Measurements from ENCODE around the gene FTCDNL1. TPM values are rescaled to one million over a fixed set of nuclear protein-coding genes. Genes with fewer than 3 reads are reported as not detected.

FTCDNL1 gene
- polyA plus RNA-seq, 2 of the 4 experiments (the other 2 are of a cell fraction) = 2.1 to 5.2 TPM

GRCh38 chr2:199896617-199897016 is 45.6 kb upstream of the FTCDNL1 start:
- no peak for FAIRE-seq

GRCh38 chr2:199895406-199895805 is 44.4 kb upstream of the FTCDNL1 start:
- no peaks in the 10 kb centered on the region for H3K4me1 ChIP-seq
- POLR2A ChIA-PET = no interaction called here
- ATAC-seq (no peak), FAIRE-seq (no peak), DNase-seq (ENCODE audit: low read depth in 1 of 2, low spot score in 1 of 2) (no peak)
- WGBS (ENCODE audit: missing lambda C conversion rate) = 60% methylated on average over 3 of the region's 3 CpGs
- TF ChIP-seq ESRRA (IDR thresholded peaks at IDR 0.05; ENCODE audit: borderline replicate concordance, low read length) = no peak
- no peak for TF ChIP-seq HOXA7 (CRISPR knock-in tag; IDR thresholded peaks at IDR 0.05)
- TF ChIP-seq TFCP2L1 (CRISPR knock-in tag; IDR thresholded peaks at IDR 0.05) = no peak
- TF ChIP-seq CTCF (IDR thresholded peaks at IDR 0.05) = no peak
- no peak for TF ChIP-seq ZFP36 (IDR thresholded peaks at IDR 0.05; ENCODE audit: borderline replicate concordance, partially characterized antibody)
- no peak for TF ChIP-seq CEBPB (IDR thresholded peaks at IDR 0.05)
- TF ChIP-seq EP300 (IDR thresholded peaks at IDR 0.05) = no peak
- no peak for TF ChIP-seq FOSL2 (IDR thresholded peaks at IDR 0.05)
- no peak for TF ChIP-seq FOSL2 (CRISPR knock-in tag; IDR thresholded peaks at IDR 0.05)
- TF ChIP-seq NR3C1 (IDR thresholded peaks at IDR 0.05) = no peak
- no peak for TF ChIP-seq ZC3H11A (IDR thresholded peaks at IDR 0.05)
- TF ChIP-seq EHMT2 (IDR thresholded peaks at IDR 0.05; ENCODE audit: low read depth) = no peak
- no peak overlapping the region for H3K27ac ChIP-seq
- H3K4me2 ChIP-seq = no peak overlapping the region
- CTCF ChIA-PET = no interaction called here
- no peak overlapping the region for H3K4me3 ChIP-seq
- no peaks in the 10 kb centered on the region for H3K9me3 ChIP-seq

More at GRCh38 chr2:199896617-199897016, 45.6 kb upstream of the FTCDNL1 start:
- Histone ChIP-seq H3K27ac (no peak overlapping the region), H3K4me1 (no peaks in the 10 kb centered on the region), H3K4me2 (no peak overlapping the region), H3K4me3 (no peak overlapping the region), H3K9me3 (no peaks in the 10 kb centered on the region)
- POLR2A ChIA-PET = no interaction called here
- 54% methylated on average over 2 of the region's 2 CpGs for WGBS (ENCODE audit: missing lambda C conversion rate)
- no peak for TF ChIP-seq HOXB5 (CRISPR knock-in tag; IDR thresholded peaks at IDR 0.05)
- TF ChIP-seq HDAC2 (IDR thresholded peaks at IDR 0.05) = no peak
- TF ChIP-seq HOXA7 (CRISPR knock-in tag; IDR thresholded peaks at IDR 0.05) = no peak
- no peak for TF ChIP-seq BHLHE40 (IDR thresholded peaks at IDR 0.05; ENCODE audit: low read depth, low read length)
- no peak for TF ChIP-seq CTCF (IDR thresholded peaks at IDR 0.05)
- no peak for TF ChIP-seq HMGXB4 (CRISPR knock-in tag; IDR thresholded peaks at IDR 0.05; ENCODE audit: borderline replicate concordance)
- no peak for DNase-seq (ENCODE audit: low read depth in 1 of 2, low spot score in 1 of 2)
- CTCF ChIA-PET = interaction anchor here (0.7 to 1.0 kb wide), 2 partner anchors 9 to 64 kb away, joined by 3 read pairs; no protein-coding TSS in a partner anchor
- ATAC-seq = no peak

- FAIRE-seq (no peak), ATAC-seq (no peak), DNase-seq (ENCODE audit: low read depth in 1 of 2, low spot score in 1 of 2) (no peak)
- TF ChIP-seq ZC3H11A (IDR thresholded peaks at IDR 0.05) (no peak), USF2 (IDR thresholded peaks at IDR 0.05) (no peak), BHLHE40 (IDR thresholded peaks at IDR 0.05; ENCODE audit: low read depth, low read length) (no peak), ZFP36 (IDR thresholded peaks at IDR 0.05; ENCODE audit: borderline replicate concordance, partially characterized antibody) (peak; percentile 44), HEYL (CRISPR knock-in tag; IDR thresholded peaks at IDR 0.05) (no peak), FOSL2 (IDR thresholded peaks at IDR 0.05) (no peak), FOSL2 (CRISPR knock-in tag; IDR thresholded peaks at IDR 0.05) (peak; percentile 22; the same call in 1 of the 2 replicates), CBX8 (IDR thresholded peaks at IDR 0.05) (no peak), RFX5 (IDR thresholded peaks at IDR 0.05) (no peak), SMC3 (IDR thresholded peaks at IDR 0.05) (no peak), CHD2 (IDR thresholded peaks at IDR 0.05; ENCODE audit: low read length, partially characterized antibody) (no peak), HOXA7 (CRISPR knock-in tag; IDR thresholded peaks at IDR 0.05) (no peak), NFE2L2 (conservative IDR thresholded peaks at IDR 0.05; ENCODE audit: low read length) (no peak)
- Histone ChIP-seq H3K4me1 (no peaks in the 10 kb centered on the region), H3K9me3 (peaks cover 8% of the 10 kb centered on the region; the same call in 1 of the 3 replicates), H3K4me2 (no peak overlapping the region), H3K27ac (no peak overlapping the region), H3K4me3 (no peak overlapping the region)
- ChIA-PET CTCF (interaction anchor here (1.1 kb wide), 1 partner anchor 28 kb away, joined by 3 read pairs; no protein-coding TSS in a partner anchor), POLR2A (no interaction called here)
- 38% methylated on average over 6 of the region's 6 CpGs for WGBS (ENCODE audit: missing lambda C conversion rate)
Measured at GRCh38 chr2:199883474-199884212, 32.7 kb upstream of the FTCDNL1 start.

Measured in A549 (cell line).